ENCODE measurements around the gene HS1BP3.

The HS1BP3 gene

GRCh38 chr2:20660506-20661420 is 9.9 kb upstream of the HS1BP3 start:
- no peaks in the 10 kb centered on the region for H3K9me3 ChIP-seq (ENCODE audit: control insufficient read depth in 1 of 2, low read length in 2 of 2)
- H3K27ac ChIP-seq (ENCODE audit: low read length): no peak overlapping the region
- peaks cover 0 to 6% of the 10 kb centered on the region in 2 donors for H3K4me1 ChIP-seq (ENCODE audit: control insufficient read depth in 1 of 2, insufficient read depth in 2 of 2, low read length in 2 of 2)
- H3K36me3 ChIP-seq (ENCODE audit: control insufficient read depth in 1 of 2, insufficient read depth in 2 of 2, low read length in 2 of 2): no peaks in the 10 kb centered on the region
- no peak overlapping the region for H3K4me3 ChIP-seq (ENCODE audit: low read depth in 1 of 2, low read length in 2 of 2)
- peaks cover 41% of the 10 kb centered on the region for H3K27me3 ChIP-seq (ENCODE audit: low read depth, low read length)

DNA sequence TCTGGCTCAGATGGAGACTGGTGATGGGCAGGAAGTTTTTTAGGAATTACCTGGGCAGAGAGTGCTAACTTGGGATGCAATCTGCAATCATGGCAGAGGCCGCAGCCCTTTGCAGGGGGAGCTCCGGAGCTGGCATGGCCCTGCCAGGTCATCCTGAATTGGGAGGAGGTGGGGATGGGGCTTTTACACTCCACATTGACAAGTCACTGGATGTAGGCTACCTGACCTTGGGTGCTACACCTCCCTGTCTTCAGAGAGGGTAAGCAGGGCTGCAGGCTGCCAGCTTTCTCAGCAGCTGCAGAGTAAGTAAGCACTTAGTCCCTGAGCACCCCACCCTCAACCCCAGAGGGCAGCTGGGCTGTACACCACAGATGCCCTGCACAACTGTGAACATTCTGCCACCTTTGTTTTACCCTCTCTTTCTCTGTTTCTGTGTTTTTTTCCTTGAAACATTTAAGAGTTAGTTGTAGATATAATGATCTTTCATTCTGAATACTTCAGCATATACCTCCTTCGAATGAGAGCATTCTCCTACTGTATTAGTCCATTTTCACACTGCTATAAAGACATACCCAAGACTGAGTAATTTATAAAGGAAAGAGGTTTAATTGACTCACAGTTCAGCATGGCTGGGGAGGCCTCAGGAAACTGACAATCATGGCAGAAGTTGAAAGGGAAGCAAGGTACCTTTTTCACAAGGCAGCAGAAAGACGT is 6.8 kb upstream of the HS1BP3 start:
- H3K36me3 ChIP-seq (ENCODE audit: control insufficient read depth in 1 of 2, insufficient read depth in 2 of 2, low read length in 2 of 2): no peaks in the 10 kb centered on the region
- no peaks in the 10 kb centered on the region for H3K4me1 ChIP-seq (ENCODE audit: control insufficient read depth in 1 of 2, insufficient read depth in 2 of 2, low read length in 2 of 2)

GRCh38 chr2:20656561-20656960 is 5.7 kb upstream of the HS1BP3 start:
- Histone ChIP-seq H3K4me1 (ENCODE audit: control insufficient read depth in 1 of 2, insufficient read depth in 2 of 2, low read length in 2 of 2) (peaks cover 0 to 3% of the 10 kb centered on the region in 2 donors), H3K9me3 (ENCODE audit: control insufficient read depth in 1 of 2, low read length in 2 of 2) (no peaks in the 10 kb centered on the region), H3K36me3 (ENCODE audit: control insufficient read depth in 1 of 2, insufficient read depth in 2 of 2, low read length in 2 of 2) (no peaks in the 10 kb centered on the region), H3K27ac (ENCODE audit: low read length) (no peak overlapping the region), H3K4me3 (ENCODE audit: low read depth in 1 of 2, low read length in 2 of 2) (no peak overlapping the region), H3K27me3 (ENCODE audit: low read depth, low read length) (peaks cover 4% of the 10 kb centered on the region)

More for the DNA sequence above, 6.8 kb upstream of the HS1BP3 start:
- peaks cover 15% of the 10 kb centered on the region for H3K27me3 ChIP-seq (ENCODE audit: low read depth, low read length)
- H3K9me3 ChIP-seq (ENCODE audit: control insufficient read depth in 1 of 2, low read length in 2 of 2): no peaks in the 10 kb centered on the region
- H3K4me3 ChIP-seq (ENCODE audit: low read depth in 1 of 2, low read length in 2 of 2): no peak overlapping the region
- H3K27ac ChIP-seq (ENCODE audit: low read length): no peak overlapping the region

GRCh38 chr2:20654535-20654813 is 3.6 kb upstream of the HS1BP3 start:
- Histone ChIP-seq H3K4me3 (ENCODE audit: low read depth in 1 of 2, low read length in 2 of 2) (no peak overlapping the region), H3K36me3 (ENCODE audit: control insufficient read depth in 1 of 2, insufficient read depth in 2 of 2, low read length in 2 of 2) (no peaks in the 10 kb centered on the region), H3K27ac (ENCODE audit: low read length) (no peak overlapping the region), H3K27me3 (ENCODE audit: low read depth, low read length) (no peaks in the 10 kb centered on the region), H3K9me3 (ENCODE audit: control insufficient read depth in 1 of 2, low read length in 2 of 2) (no peaks in the 10 kb centered on the region), H3K4me1 (ENCODE audit: control insufficient read depth in 1 of 2, insufficient read depth in 2 of 2, low read length in 2 of 2) (peaks cover 6 to 12% of the 10 kb centered on the region in 2 donors)

- peaks cover 6 to 18% of the 10 kb centered on the region in 2 donors for H3K4me1 ChIP-seq (ENCODE audit: control insufficient read depth in 1 of 2, insufficient read depth in 2 of 2, low read length in 2 of 2)
- no peaks in the 10 kb centered on the region for H3K27me3 ChIP-seq (ENCODE audit: low read depth, low read length)
- no peaks in the 10 kb centered on the region for H3K36me3 ChIP-seq (ENCODE audit: control insufficient read depth in 1 of 2, insufficient read depth in 2 of 2, low read length in 2 of 2)
- H3K4me3 ChIP-seq (ENCODE audit: low read depth in 1 of 2, low read length in 2 of 2): no peak overlapping the region
- H3K27ac ChIP-seq (ENCODE audit: low read length): no peak overlapping the region
- H3K9me3 ChIP-seq (ENCODE audit: control insufficient read depth in 1 of 2, low read length in 2 of 2): no peaks in the 10 kb centered on the region
Observed at GRCh38 chr2:20653695-20654534, 3.0 kb upstream of the HS1BP3 start.

GRCh38 chr2:20652673-20653575 is 2.0 kb upstream of the HS1BP3 start:
- Histone ChIP-seq H3K4me1 (ENCODE audit: control insufficient read depth in 1 of 2, insufficient read depth in 2 of 2, low read length in 2 of 2) (peaks cover 6 to 28% of the 10 kb centered on the region in 2 donors), H3K36me3 (ENCODE audit: control insufficient read depth in 1 of 2, insufficient read depth in 2 of 2, low read length in 2 of 2) (no peaks in the 10 kb centered on the region), H3K4me3 (ENCODE audit: low read depth in 1 of 2, low read length in 2 of 2) (no peak overlapping the region), H3K9me3 (ENCODE audit: control insufficient read depth in 1 of 2, low read length in 2 of 2) (no peaks in the 10 kb centered on the region), H3K27ac (ENCODE audit: low read length) (no peak overlapping the region), H3K27me3 (ENCODE audit: low read depth, low read length) (no peaks in the 10 kb centered on the region)

GRCh38 chr2:20652141-20652540 is 1.2 kb upstream of the HS1BP3 start:
- Histone ChIP-seq H3K4me3 (ENCODE audit: low read depth in 1 of 2, low read length in 2 of 2) (no peak overlapping the region), H3K27me3 (ENCODE audit: low read depth, low read length) (no peaks in the 10 kb centered on the region), H3K36me3 (ENCODE audit: control insufficient read depth in 1 of 2, insufficient read depth in 2 of 2, low read length in 2 of 2) (no peaks in the 10 kb centered on the region), H3K27ac (ENCODE audit: low read length) (peak overlapping the region; percentile 89), H3K4me1 (ENCODE audit: control insufficient read depth in 1 of 2, insufficient read depth in 2 of 2, low read length in 2 of 2) (peaks cover 6 to 34% of the 10 kb centered on the region in 2 donors), H3K9me3 (ENCODE audit: control insufficient read depth in 1 of 2, low read length in 2 of 2) (no peaks in the 10 kb centered on the region)

GRCh38 chr2:20651731-20652099 is 817 bp upstream of the HS1BP3 start:
- H3K27me3 ChIP-seq (ENCODE audit: low read depth, low read length): no peaks in the 10 kb centered on the region
- peaks cover 0 to 3% of the 10 kb centered on the region in 2 donors for H3K36me3 ChIP-seq (ENCODE audit: control insufficient read depth in 1 of 2, insufficient read depth in 2 of 2, low read length in 2 of 2)
- H3K9me3 ChIP-seq (ENCODE audit: control insufficient read depth in 1 of 2, low read length in 2 of 2): no peaks in the 10 kb centered on the region
- H3K4me1 ChIP-seq (ENCODE audit: control insufficient read depth in 1 of 2, insufficient read depth in 2 of 2, low read length in 2 of 2): peaks cover 6 to 34% of the 10 kb centered on the region in 2 donors
- peak overlapping the region; percentile 80 to 84 for H3K4me3 ChIP-seq (ENCODE audit: low read depth in 1 of 2, low read length in 2 of 2)
- H3K27ac ChIP-seq (ENCODE audit: low read length): peak overlapping the region; percentile 89

GRCh38 chr2:20650393-20650876 is 463 bp downstream of the HS1BP3 start:
- H3K4me3 ChIP-seq (ENCODE audit: low read depth in 1 of 2, low read length in 2 of 2): peak overlapping the region; percentile 84
- H3K27me3 ChIP-seq (ENCODE audit: low read depth, low read length): no peaks in the 10 kb centered on the region
- H3K4me1 ChIP-seq (ENCODE audit: control insufficient read depth in 1 of 2, insufficient read depth in 2 of 2, low read length in 2 of 2): peaks cover 6 to 34% of the 10 kb centered on the region in 2 donors
- peak overlapping the region; percentile 83 for H3K27ac ChIP-seq (ENCODE audit: low read length)
- H3K9me3 ChIP-seq (ENCODE audit: control insufficient read depth in 1 of 2, low read length in 2 of 2): no peaks in the 10 kb centered on the region
- H3K36me3 ChIP-seq (ENCODE audit: control insufficient read depth in 1 of 2, insufficient read depth in 2 of 2, low read length in 2 of 2): peaks cover 0 to 16% of the 10 kb centered on the region in 2 donors

DNA sequence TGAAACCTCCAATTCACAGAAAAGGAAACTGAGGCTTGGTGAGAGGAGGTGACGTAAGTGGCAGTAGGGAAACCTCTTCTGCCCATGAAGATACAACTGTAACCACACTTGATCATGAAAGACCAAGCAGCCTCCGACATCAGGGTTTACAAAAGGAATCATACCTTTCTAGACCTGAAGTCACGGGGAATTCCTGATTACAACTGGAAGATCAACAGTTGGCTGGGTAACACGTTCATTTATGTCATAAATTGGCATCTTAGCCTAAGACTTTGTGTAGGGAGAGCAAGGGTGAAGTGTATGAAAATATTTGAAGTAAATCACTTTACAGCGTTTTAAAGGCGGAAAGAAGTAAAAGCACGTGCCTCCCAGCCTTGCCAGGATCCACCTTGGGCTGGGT is 922 bp downstream of the HS1BP3 start:
- Histone ChIP-seq H3K4me1 (ENCODE audit: control insufficient read depth in 1 of 2, insufficient read depth in 2 of 2, low read length in 2 of 2) (peaks cover 6 to 34% of the 10 kb centered on the region in 2 donors), H3K36me3 (ENCODE audit: control insufficient read depth in 1 of 2, insufficient read depth in 2 of 2, low read length in 2 of 2) (peaks cover 4 to 20% of the 10 kb centered on the region in 2 donors), H3K4me3 (ENCODE audit: low read depth in 1 of 2, low read length in 2 of 2) (peak overlapping the region; percentile 84), H3K27me3 (ENCODE audit: low read depth, low read length) (no peaks in the 10 kb centered on the region), H3K9me3 (ENCODE audit: control insufficient read depth in 1 of 2, low read length in 2 of 2) (no peaks in the 10 kb centered on the region), H3K27ac (ENCODE audit: low read length) (no peak overlapping the region)

Data from muscle layer of duodenum (tissue), 2 donors.